Measurements from ENCODE around the gene SLC6A17.

DNA sequence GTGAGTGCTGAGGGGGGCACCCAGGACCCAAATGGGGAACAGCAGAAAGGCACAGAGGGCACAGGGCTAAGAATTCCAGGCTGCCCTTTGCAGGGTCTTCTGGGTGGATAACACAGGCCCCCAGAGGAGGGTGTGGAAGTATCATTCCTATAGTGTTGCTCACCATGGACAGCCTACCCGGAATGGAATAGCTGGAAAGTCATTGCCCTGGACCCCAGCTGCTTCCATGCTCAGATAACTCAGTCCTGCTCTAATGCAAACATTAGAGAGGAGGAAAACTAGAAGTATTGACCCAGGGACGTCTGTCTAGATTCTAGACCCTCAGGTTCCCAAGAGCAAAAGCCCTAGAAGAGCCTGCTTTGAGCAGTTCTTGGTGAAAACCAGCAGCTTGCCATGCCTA lies 24.7 kb downstream of the SLC6A17 start:
- no peak for TF ChIP-seq POLR2A (IDR thresholded peaks at IDR 0.05; ENCODE audit: low read depth, low read length)
- TF ChIP-seq TAF1 (IDR thresholded peaks at IDR 0.05; ENCODE audit: low read depth, low read length), result no peak
- no peak for TF ChIP-seq SPI1 (IDR thresholded peaks at IDR 0.05; ENCODE audit: low read depth, low read length)

Data from GM12891 (cell line).